Astrocyte (in vitro differentiated cells and primary cell): Measurements from ENCODE around the gene CDH13.

Experiments
- EZH2 ChIP-seq: IDR thresholded peaks from 2 replicates; pipeline ENCODE4 v1.6.1; 2012; ENCODE audit warnings: mild to moderate bottlenecking, low read length, inconsistent platforms; ENCODE audit not compliant: insufficient read depth
- TF ChIP-seq, protein P1 (sequence below): IDR thresholded peaks from 2 replicates; pipeline ENCODE4 v1.5.1; 2011; ENCODE audit warnings: low read depth, mild to moderate bottlenecking, inconsistent platforms, low read length, moderate library complexity; ENCODE audit not compliant: insufficient read depth

- TF ChIP-seq, protein P1, sequence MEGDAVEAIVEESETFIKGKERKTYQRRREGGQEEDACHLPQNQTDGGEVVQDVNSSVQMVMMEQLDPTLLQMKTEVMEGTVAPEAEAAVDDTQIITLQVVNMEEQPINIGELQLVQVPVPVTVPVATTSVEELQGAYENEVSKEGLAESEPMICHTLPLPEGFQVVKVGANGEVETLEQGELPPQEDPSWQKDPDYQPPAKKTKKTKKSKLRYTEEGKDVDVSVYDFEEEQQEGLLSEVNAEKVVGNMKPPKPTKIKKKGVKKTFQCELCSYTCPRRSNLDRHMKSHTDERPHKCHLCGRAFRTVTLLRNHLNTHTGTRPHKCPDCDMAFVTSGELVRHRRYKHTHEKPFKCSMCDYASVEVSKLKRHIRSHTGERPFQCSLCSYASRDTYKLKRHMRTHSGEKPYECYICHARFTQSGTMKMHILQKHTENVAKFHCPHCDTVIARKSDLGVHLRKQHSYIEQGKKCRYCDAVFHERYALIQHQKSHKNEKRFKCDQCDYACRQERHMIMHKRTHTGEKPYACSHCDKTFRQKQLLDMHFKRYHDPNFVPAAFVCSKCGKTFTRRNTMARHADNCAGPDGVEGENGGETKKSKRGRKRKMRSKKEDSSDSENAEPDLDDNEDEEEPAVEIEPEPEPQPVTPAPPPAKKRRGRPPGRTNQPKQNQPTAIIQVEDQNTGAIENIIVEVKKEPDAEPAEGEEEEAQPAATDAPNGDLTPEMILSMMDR = no peak
- TF ChIP-seq EZH2 = no peak
Measured at GRCh38 chr16:83568345-83568744, 941.6 kb downstream of the CDH13 start.
